GM21786 (cell line): Measurements from ENCODE around the gene TRIM37.

Source experiments
- ATAC-seq: cut with Tn5 transposase; IDR thresholded peaks from one replicate; pipeline ENCODE4 v1.9.1; 2021; ENCODE audit not compliant: unreplicated experiment

TRIM37 gene

DNA sequence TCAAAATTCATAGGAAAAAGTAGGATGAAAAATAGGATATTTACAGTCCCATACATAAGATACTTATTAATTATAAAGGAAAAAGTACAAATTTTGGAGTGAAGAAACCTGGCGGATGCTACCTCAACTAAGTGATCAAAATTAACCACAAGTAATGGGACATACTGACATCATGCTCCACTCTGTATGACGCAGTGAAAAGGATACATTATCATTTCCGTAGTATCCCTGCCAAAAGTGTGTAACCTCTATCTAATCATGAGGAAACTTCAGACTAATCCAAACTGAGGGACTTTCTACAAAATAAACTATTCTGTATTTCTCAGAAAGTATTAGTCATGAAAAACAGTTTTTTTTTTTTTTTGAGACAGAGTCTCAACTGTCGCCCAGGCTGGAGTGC, 60.5 kb downstream of the TRIM37 start:
- ATAC-seq: no peak

- no peak for ATAC-seq
Measured at GRCh38 chr17:59038734-59039133, 67.9 kb downstream of the TRIM37 start.

- ATAC-seq: no peak
Measured at GRCh38 chr17:59037960-59038359, 68.7 kb downstream of the TRIM37 start.

GRCh38 chr17:59030811-59031210, 75.9 kb downstream of the TRIM37 start:
- no peak for ATAC-seq

- no peak for ATAC-seq
Measured at GRCh38 chr17:59028328-59028727, 78.4 kb downstream of the TRIM37 start.

- ATAC-seq: no peak
Measured at GRCh38 chr17:59027750-59028149, 78.9 kb downstream of the TRIM37 start.

DNA sequence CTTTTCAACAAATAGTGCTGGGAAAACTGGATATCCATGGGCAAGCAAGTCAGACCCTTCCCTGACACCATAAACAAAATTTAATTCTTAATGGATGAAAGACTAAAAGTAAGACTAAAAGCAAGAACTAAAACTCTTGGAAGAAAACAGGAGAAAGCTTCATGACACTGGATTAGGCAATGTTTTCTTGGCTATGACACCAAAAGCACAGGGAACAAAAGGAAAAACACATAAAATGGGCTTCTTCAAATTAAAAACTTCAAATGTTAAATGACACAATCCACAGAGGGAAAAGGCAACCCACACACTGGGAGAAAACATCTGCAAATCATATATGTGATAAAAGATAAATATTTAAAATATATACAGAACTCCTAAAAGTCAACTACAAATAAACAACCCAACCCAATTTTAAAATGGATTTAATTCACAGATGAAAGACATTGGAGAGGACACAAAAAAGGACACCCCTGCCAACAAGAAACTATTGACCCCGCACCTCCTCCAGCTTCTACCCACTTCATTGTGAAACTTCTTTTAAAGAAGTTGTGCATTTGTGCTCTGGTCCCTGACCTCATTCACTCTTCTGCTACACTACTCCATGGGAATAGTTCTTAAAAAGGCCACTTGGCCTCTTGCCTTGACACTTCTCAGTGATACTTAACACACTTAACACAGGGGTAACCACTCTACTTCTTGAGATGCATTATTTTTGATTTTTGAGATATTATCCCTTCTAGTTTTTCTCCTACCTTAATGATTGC, 80.3 kb downstream of the TRIM37 start:
- no peak for ATAC-seq

DNA sequence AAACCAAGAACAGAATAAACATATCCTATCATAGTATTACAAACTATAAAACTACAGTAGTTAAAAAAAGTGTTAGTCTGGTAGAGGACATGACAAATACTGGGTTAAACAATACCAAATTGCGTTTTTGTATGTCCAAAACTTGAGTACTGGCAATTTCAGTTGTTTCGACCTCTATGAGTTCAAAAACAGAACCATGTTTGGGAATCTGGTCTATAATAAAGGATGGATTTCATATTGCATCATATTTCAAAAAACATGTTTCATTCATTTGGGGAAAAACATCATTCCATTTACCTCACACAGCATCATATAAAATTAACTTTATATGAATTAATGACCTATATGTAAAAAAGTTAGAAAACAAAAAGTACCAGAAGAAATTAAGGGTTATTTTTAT, 81.8 kb downstream of the TRIM37 start:
- no peak for ATAC-seq

GRCh38 chr17:59018019-59018418, 88.7 kb downstream of the TRIM37 start:
- no peak for ATAC-seq

- no peak for ATAC-seq
Measured at GRCh38 chr17:59011975-59012374, 94.7 kb downstream of the TRIM37 start.

- ATAC-seq: no peak
Measured at GRCh38 chr17:59010026-59010425, 96.7 kb downstream of the TRIM37 start.

DNA sequence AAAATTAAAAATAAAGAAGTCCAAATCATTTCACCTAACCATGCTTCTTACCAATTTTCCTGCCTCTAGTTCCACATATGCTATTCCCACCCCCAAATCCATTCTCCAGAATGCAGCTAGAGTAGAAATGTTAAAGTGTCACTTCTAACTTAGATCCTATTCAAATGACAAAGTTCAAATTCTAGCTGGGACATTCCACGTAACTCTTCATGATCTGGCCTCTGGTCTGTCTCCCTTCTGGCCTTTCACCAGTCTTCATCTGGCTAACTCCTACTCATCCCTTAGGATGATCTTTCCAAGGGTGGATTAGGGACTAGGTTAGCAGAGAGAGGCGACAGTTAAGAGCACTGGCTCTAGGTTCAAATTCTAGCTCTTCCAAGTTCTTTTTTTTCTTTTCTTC, 97.9 kb downstream of the TRIM37 start:
- no peak for ATAC-seq

DNA sequence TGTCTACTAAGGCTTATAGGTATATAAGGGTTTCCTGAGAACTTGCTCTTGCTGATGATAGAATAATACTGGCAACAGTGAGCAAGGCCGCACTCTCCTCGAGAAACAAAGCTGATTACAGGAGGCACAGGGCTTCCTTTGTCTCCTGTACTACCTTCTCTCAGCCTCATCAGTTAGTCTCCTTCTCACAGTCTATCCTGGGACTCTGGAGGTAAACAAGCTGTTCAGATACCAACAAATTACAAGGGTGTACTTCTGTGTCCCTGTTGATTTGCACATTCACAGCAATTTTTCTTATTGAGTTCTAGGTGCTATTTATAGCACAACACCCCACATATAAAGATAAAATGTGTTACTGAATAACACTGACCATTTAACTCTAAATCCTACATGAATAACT, 98.7 kb downstream of the TRIM37 start:
- ATAC-seq: no peak

DNA sequence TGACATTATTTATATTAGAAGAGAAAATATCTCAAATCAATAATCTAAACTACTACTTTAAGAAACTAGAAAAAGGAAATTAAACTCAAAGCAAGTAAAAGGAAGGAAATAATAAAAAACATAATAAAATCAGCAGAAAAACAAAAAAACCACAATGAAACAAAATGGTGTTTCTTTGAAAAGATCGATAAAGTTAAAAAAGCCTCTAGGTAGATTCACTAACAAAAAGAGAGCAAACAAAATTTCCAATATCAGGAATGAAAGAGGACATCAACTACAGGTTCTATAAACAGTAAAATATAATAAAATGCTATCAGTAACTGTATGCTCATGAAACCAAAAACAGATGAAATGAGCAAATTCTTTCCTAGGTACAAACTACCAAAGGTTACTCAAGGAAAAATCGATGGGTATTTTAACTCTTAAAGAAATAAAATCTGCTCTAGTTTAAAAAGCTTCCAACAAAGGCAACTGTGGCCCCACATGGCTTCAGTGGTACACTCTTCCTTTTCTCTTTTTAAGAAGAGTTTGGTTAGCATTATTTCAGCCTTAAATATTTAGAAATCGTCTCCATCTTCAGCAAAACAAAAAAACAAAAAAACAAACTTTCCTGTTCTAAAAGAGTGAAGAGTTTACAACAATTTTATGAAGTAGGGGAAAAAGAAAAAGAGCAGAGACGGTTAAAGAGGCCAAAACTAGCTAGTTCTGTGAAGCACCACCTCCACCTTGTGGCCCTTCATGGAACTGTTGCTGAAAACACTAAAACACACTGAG, 102.2 kb downstream of the TRIM37 start:
- no peak for ATAC-seq

DNA sequence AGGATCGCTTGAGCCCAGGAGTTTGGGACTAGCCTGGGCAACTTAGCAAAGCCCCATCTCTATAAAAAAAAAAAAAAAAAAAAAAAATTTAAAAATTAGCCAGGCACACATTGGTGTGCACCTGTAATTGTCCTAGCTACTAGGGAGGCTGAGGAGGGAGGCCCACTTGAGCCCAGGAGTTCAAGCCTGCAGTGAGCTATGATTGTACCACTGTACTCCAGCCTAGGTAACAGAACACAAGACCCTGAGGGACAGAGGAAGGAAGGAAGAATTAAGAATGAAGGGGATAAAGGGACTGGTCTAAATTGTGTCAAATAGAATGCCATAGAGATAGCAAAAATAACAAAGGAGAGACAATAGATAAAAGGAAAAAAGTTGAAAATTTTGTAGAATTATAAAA, 102.8 kb downstream of the TRIM37 start:
- ATAC-seq: no peak

- no peak for ATAC-seq
Measured at GRCh38 chr17:59002848-59003247, 103.8 kb downstream of the TRIM37 start.

GRCh38 chr17:59002126-59002525, 104.6 kb downstream of the TRIM37 start:
- no peak for ATAC-seq

- peak; percentile 95 for ATAC-seq
Measured at GRCh38 chr17:59001158-59001814, 105.4 kb downstream of the TRIM37 start.

DNA sequence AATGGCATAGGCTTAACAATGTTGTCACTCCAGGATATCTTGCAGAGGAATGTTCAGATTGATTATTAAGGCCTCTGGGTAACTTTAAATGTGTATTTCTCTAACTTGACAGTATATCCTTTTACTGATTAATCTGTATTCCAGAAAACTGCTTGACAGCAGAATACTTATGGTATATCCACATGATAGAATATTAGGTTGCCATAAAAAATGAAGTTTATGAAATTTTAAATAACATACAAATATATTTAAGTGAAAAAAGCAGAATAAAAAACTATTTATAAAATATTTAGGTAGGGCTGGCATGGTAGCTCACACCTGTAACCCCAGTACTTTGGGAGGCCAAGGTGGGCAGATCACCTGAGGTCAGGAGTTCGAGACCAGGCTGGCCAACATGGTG, 106.7 kb downstream of the TRIM37 start:
- ATAC-seq: no peak

GRCh38 chr17:58999500-58999899, 107.2 kb downstream of the TRIM37 start:
- ATAC-seq: no peak

DNA sequence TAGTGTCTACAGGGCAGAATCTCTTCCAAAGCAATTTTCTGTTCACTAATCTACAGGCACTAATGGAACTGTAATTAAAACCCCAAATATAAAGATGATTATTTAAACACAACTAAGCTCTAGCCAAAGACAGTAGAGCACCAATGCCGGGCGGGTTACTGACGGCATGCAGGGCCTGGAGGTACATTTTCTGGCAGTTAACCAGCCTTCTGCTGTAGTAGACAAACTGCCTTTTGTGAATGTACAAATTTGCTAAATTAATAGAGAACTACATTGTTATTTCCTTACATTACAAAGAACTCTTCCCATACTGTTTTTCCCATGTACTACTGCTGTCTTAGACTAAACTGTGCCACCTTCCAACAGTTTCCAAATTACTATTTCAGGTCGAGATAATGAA, 107.8 kb downstream of the TRIM37 start:
- no peak for ATAC-seq
